ENCODE measurements around the gene ARHGAP28. TPM values are rescaled to one million over a fixed set of nuclear protein-coding genes. Genes with fewer than 3 reads are reported as not detected.

Gene ARHGAP28
- polyA plus RNA-seq, 3 donors: not detected

GRCh38 chr18:6923220-6923619 lies 193.7 kb downstream of the ARHGAP28 start:
- Histone ChIP-seq H3K9me3 (replicated peaks in 1 of 2; ENCODE audit: control insufficient read depth in 1 of 2, insufficient read depth in 1 of 2, low read length in 2 of 2) (no peaks in the 10 kb centered on the region), H2AFZ (ENCODE audit: insufficient read depth, low read depth, low read length, poor library complexity, severe bottlenecking) (no peak overlapping the region), H3K27me3 (ENCODE audit: control insufficient read depth in 2 of 2, insufficient read depth in 2 of 2, low read length in 2 of 2) (no peaks in the 10 kb centered on the region), H3K79me2 (ENCODE audit: insufficient read depth, low read length) (no peaks in the 10 kb centered on the region), H3K36me3 (replicated peaks in 1 of 2; ENCODE audit: control insufficient read depth in 1 of 2, insufficient read depth in 2 of 2, low read length in 2 of 2) (no peaks in the 10 kb centered on the region), H3K27ac (ENCODE audit: low read depth in 1 of 2, low read length in 2 of 2) (no peak overlapping the region), H3K4me2 (replicated peaks; ENCODE audit: extremely low read depth, low read length, poor library complexity, severe bottlenecking) (no peak overlapping the region), H3K4me3 (replicated peaks in 1 of 3; ENCODE audit: low read depth in 2 of 3, low read length in 3 of 3) (no peak overlapping the region), H3K9ac (ENCODE audit: insufficient read depth, low read length, poor library complexity, severe bottlenecking) (no peak overlapping the region), H4K20me1 (ENCODE audit: insufficient read depth, low read length) (no peaks in the 10 kb centered on the region), H3K4me1 (ENCODE audit: control insufficient read depth in 1 of 2, insufficient read depth in 2 of 2, low read length in 2 of 2) (no peaks in the 10 kb centered on the region)
- Mint-ChIP-seq H3K36me3 (no peaks in the 10 kb centered on the region), H3K27ac (no peak overlapping the region), H3K27me3 (ENCODE audit: low read depth in 3 of 3) (peaks cover 0 to 10% (median 1%) of the 10 kb centered on the region in 3 donors), H3K4me3 (no peak overlapping the region), H3K4me1 (no peaks in the 10 kb centered on the region), H3K9me3 (peaks cover 0 to 2% (median 0%) of the 10 kb centered on the region in 7 donors)
- no peak for TF ChIP-seq CTCF (IDR thresholded peaks at IDR 0.05)
- intact Hi-C loops (cut with micrococcal nuclease): no loop called here
- no peak for DNase-seq
- WGBS (ENCODE audit: insufficient coverage): no CpG with 5 or more reads among the region's 1 CpG

- H3K4me1 Mint-ChIP-seq: no peaks in the 10 kb centered on the region
- Histone ChIP-seq H3K27ac (ENCODE audit: low read depth in 1 of 2, low read length in 2 of 2) (no peak overlapping the region), H3K4me3 (replicated peaks in 1 of 3; ENCODE audit: low read depth in 2 of 3, low read length in 3 of 3) (no peak overlapping the region), H3K79me2 (ENCODE audit: insufficient read depth, low read length) (no peaks in the 10 kb centered on the region), H2AFZ (ENCODE audit: insufficient read depth, low read depth, low read length, poor library complexity, severe bottlenecking) (no peak overlapping the region), H3K9ac (ENCODE audit: insufficient read depth, low read length, poor library complexity, severe bottlenecking) (no peak overlapping the region), H3K9me3 (replicated peaks in 1 of 2; ENCODE audit: control insufficient read depth in 1 of 2, insufficient read depth in 1 of 2, low read length in 2 of 2) (no peaks in the 10 kb centered on the region), H3K27me3 (ENCODE audit: control insufficient read depth in 2 of 2, insufficient read depth in 2 of 2, low read length in 2 of 2) (no peaks in the 10 kb centered on the region), H3K4me1 (ENCODE audit: control insufficient read depth in 1 of 2, insufficient read depth in 2 of 2, low read length in 2 of 2) (no peaks in the 10 kb centered on the region), H3K36me3 (replicated peaks in 1 of 2; ENCODE audit: control insufficient read depth in 1 of 2, insufficient read depth in 2 of 2, low read length in 2 of 2) (no peaks in the 10 kb centered on the region), H3K4me2 (replicated peaks; ENCODE audit: extremely low read depth, low read length, poor library complexity, severe bottlenecking) (no peak overlapping the region), H4K20me1 (ENCODE audit: insufficient read depth, low read length) (no peaks in the 10 kb centered on the region)
- no peak overlapping the region for H3K4me3 Mint-ChIP-seq
- no peak for DNase-seq
- H3K27ac Mint-ChIP-seq: no peak overlapping the region
- H3K36me3 Mint-ChIP-seq: no peaks in the 10 kb centered on the region
- H3K27me3 Mint-ChIP-seq (ENCODE audit: low read depth in 3 of 3): peaks cover 1 to 8% (median 1%) of the 10 kb centered on the region in 3 donors
- no peak for TF ChIP-seq CTCF (IDR thresholded peaks at IDR 0.05)
- 100% methylated on average over 1 of the region's 2 CpGs for WGBS (ENCODE audit: insufficient coverage)
- peaks cover 0 to 6% (median 0%) of the 10 kb centered on the region in 7 donors for H3K9me3 Mint-ChIP-seq
- intact Hi-C loops (cut with micrococcal nuclease): no loop called here
These were observed 197.6 kb downstream of the ARHGAP28 start for GRCh38 chr18:6927153-6927552.
